ENCODE data around the gene NSG1.

Gene NSG1

DNA sequence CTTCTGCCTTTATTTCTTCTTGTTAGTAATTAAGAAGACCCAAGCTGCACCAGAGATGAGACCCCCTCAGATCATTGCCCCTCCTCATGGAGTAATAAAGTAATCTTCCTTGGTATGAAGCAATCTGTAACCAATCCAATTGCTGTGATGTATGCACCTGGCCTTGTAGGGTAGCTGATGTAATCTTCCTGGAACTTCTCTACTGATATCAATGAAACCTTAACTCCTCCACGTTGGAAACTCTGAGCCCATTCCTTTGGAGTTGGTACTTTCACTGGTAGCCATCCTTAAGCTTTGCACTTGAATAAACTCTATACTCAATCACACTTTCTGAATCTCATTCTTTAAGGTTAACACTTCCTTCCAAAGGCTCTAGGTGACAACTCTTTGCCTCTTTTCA lies 31.6 kb upstream of the NSG1 start:
- no peaks in the 10 kb centered on the region for H3K36me3 ChIP-seq (ENCODE audit: control insufficient read depth, insufficient read depth, low read length)
- no CpG with 5 or more reads among the region's 1 CpG for WGBS (ENCODE audit: insufficient coverage, insufficient read length)
- H3K4me1 ChIP-seq (ENCODE audit: control insufficient read depth, insufficient read depth, low read length): no peaks in the 10 kb centered on the region
- H3K4me3 ChIP-seq (ENCODE audit: low read length): no peak overlapping the region
- no peaks in the 10 kb centered on the region for H3K27me3 ChIP-seq (ENCODE audit: control insufficient read depth, insufficient read depth, low read length)
- no peak overlapping the region for H3K27ac ChIP-seq (ENCODE audit: low read length)
- DNase-seq (ENCODE audit: low read depth, low spot score): no peak
- H3K9me3 ChIP-seq (ENCODE audit: control insufficient read depth, insufficient read depth, low read length): no peaks in the 10 kb centered on the region

DNA sequence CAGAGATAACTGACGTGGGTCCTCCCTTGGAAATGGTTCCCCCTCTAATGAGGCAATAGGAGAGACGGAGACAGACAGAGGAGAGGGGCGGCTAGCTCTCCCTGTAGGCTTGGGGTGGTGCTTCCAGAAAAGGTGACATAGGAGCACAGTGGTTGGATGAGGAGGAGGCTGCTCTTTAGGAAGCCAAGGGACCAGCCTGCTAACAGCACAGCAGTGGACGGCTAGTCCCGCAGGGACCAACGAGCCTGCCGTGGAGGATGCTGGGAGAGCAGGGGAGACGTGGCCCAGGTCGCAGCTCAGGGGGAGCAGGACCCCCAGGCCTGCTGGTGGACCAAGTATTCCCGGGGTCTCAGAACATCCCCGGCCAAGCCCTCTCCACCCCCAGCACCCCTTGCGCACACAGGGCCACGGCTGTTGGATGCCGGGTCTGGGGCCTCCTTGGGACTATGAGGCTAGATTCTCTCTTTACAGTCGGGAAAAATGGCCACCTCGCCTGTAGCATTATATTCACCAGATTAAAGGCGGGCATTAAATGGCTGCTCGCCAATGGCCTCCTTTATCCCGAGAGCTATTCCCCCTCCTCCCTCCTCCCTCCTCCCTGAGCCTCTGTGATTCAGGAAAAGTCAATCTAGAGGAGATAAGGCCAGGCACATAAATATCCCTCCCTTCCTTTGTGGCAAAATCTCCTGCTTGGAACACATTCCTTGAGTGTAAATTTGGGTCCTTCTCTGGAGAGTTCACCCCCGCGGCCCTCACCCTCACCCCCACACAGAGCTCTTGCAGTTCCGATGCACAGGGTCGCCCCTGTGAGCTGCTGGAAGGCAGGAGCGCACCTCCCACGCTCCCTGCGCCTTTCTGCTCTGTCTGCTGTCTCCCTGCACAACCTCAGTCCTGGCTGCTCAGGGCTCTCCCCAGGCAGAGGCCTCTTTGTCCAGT lies 30.5 kb upstream of the NSG1 start:
- Histone ChIP-seq H3K27ac (ENCODE audit: low read length) (no peak overlapping the region), H3K27me3 (ENCODE audit: control insufficient read depth, insufficient read depth, low read length) (no peaks in the 10 kb centered on the region), H3K4me1 (ENCODE audit: control insufficient read depth, insufficient read depth, low read length) (no peaks in the 10 kb centered on the region), H3K4me3 (ENCODE audit: low read length) (no peak overlapping the region), H3K36me3 (ENCODE audit: control insufficient read depth, insufficient read depth, low read length) (no peaks in the 10 kb centered on the region), H3K9me3 (ENCODE audit: control insufficient read depth, insufficient read depth, low read length) (no peaks in the 10 kb centered on the region)
- DNase-seq (ENCODE audit: low read depth, low spot score): no peak
- no CpG with 5 or more reads among the region's 26 CpGs for WGBS (ENCODE audit: insufficient coverage, insufficient read length)

DNA sequence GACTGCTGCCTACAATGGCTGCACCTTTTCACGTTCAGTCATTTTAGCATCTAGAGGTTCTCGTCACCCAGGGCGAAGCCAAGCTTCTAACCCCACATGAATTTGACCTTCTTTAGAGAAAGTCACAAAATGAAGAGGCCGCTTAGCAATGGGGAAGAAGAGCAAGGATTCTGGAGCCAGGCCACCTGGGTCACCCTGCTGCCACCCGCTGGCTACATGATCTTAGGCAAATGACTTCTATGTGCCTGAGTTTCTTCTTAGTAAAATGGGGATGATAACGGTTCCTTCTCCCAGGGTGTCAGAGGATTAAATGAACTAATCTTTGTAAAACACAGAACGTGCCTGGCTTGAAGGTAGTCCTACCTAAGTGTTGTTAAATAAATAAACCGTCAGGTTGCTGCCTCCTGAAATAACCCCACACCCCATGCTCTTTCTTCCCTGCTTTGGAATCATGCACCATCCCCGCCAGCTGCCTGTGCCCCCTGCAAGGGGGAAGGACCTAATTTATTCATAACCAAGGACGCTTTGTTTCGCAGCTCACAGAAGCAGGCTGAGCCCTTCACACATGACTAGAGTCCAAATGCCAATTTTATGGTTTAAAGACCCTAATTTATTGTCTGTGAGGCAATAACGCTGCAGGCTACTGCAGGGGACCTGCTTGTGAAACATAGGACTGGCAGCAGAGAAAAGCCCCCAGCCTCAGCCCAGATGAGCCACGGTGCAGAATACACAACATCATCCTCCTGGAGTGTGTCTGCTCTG lies 28.6 kb upstream of the NSG1 start:
- no peak for DNase-seq (ENCODE audit: low read depth, low spot score)
- Histone ChIP-seq H3K27me3 (ENCODE audit: control insufficient read depth, insufficient read depth, low read length) (no peaks in the 10 kb centered on the region), H3K36me3 (ENCODE audit: control insufficient read depth, insufficient read depth, low read length) (no peaks in the 10 kb centered on the region), H3K4me1 (ENCODE audit: control insufficient read depth, insufficient read depth, low read length) (no peaks in the 10 kb centered on the region), H3K9me3 (ENCODE audit: control insufficient read depth, insufficient read depth, low read length) (no peaks in the 10 kb centered on the region), H3K27ac (ENCODE audit: low read length) (no peak overlapping the region), H3K4me3 (ENCODE audit: low read length) (no peak overlapping the region)
- no CpG with 5 or more reads among the region's 13 CpGs for WGBS (ENCODE audit: insufficient coverage, insufficient read length)

DNA sequence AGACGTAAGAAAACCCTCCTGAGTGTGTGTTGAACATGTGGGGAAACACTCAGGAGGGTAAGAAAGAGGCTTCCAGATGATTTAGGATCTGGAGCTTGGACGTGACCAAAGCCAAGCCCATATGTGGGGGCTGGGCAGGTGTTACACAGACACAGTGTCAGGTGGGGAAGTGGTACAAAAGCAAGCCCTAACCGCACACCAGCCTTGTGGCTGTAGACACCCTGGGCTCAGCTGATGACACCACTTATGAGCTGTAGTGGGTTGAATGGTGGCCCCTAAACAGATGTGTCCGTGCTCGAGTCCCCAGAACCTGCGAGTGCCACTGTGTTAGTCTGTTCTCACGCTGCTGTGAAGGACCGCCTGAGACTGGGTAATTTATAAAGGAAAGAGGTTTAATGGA lies 25.0 kb upstream of the NSG1 start:
- Histone ChIP-seq H3K4me3 (ENCODE audit: low read length) (no peak overlapping the region), H3K4me1 (ENCODE audit: control insufficient read depth, insufficient read depth, low read length) (no peaks in the 10 kb centered on the region), H3K27me3 (ENCODE audit: control insufficient read depth, insufficient read depth, low read length) (no peaks in the 10 kb centered on the region), H3K27ac (ENCODE audit: low read length) (no peak overlapping the region), H3K9me3 (ENCODE audit: control insufficient read depth, insufficient read depth, low read length) (no peaks in the 10 kb centered on the region), H3K36me3 (ENCODE audit: control insufficient read depth, insufficient read depth, low read length) (no peaks in the 10 kb centered on the region)
- no CpG with 5 or more reads among the region's 8 CpGs for WGBS (ENCODE audit: insufficient coverage, insufficient read length)
- DNase-seq (ENCODE audit: low read depth, low spot score): no peak

DNA sequence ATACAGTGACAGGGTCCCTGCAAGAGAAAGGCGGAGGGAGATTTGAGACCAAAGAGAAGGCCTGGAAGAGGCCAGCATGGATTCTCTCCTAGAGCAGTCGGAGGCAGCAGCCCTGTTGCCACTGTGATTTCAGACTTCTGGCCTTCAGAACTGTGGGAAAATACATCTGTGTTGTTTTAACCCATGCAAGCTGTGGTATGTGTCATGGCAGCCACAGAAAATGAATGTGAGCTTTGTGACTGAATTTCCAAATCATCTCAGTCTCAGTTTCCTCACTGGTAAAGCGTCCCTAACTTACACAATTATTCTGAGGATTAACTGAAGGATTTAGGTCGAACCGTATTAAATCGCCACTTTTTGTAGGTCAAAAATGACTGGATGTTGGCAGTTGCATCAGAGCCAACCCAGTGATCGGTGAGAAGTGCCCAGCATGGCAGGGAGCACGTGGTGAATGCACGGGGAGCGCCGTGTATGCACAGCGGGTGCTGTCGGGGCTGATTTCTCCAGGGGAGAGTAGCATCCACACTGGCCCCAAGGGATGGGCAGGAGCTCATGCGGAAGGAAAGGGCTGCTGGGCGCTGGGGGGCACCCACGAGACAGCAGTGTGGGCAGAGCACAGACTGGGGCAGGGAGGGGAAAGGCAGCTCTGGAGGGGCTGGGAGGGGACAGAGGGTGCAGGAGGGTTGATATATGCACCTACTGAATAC lies 23.8 kb upstream of the NSG1 start:
- H3K4me1 ChIP-seq (ENCODE audit: control insufficient read depth, insufficient read depth, low read length): no peaks in the 10 kb centered on the region
- H3K9me3 ChIP-seq (ENCODE audit: control insufficient read depth, insufficient read depth, low read length): no peaks in the 10 kb centered on the region
- WGBS (ENCODE audit: insufficient coverage, insufficient read length): no CpG with 5 or more reads among the region's 16 CpGs
- H3K4me3 ChIP-seq (ENCODE audit: low read length): no peak overlapping the region
- H3K27me3 ChIP-seq (ENCODE audit: control insufficient read depth, insufficient read depth, low read length): no peaks in the 10 kb centered on the region
- H3K27ac ChIP-seq (ENCODE audit: low read length): no peak overlapping the region
- no peak for DNase-seq (ENCODE audit: low read depth, low spot score)
- no peaks in the 10 kb centered on the region for H3K36me3 ChIP-seq (ENCODE audit: control insufficient read depth, insufficient read depth, low read length)

DNA sequence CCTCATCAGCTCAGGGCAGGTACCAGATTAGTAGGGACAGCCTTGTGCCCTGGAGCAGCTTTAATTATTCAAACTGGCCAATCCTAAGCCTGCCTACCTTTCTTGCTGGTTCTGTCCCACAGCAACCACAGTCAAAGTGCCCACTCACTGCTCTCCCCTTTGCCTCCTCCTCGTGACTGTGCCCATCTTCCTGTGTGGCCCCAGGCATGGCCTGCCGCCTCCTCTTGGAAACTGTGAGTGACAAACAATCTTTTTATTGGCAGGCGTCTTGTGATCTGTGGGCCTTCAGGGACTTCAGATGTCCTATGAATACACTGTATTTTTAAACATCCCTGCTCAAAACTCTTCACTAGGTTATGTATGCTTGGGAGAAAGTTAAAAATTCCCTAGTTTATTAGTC lies 22.8 kb upstream of the NSG1 start:
- no CpG with 5 or more reads among the region's 3 CpGs for WGBS (ENCODE audit: insufficient coverage, insufficient read length)
- Histone ChIP-seq H3K9me3 (ENCODE audit: control insufficient read depth, insufficient read depth, low read length) (no peaks in the 10 kb centered on the region), H3K36me3 (ENCODE audit: control insufficient read depth, insufficient read depth, low read length) (no peaks in the 10 kb centered on the region), H3K4me1 (ENCODE audit: control insufficient read depth, insufficient read depth, low read length) (no peaks in the 10 kb centered on the region), H3K4me3 (ENCODE audit: low read length) (no peak overlapping the region), H3K27me3 (ENCODE audit: control insufficient read depth, insufficient read depth, low read length) (no peaks in the 10 kb centered on the region), H3K27ac (ENCODE audit: low read length) (no peak overlapping the region)
- DNase-seq (ENCODE audit: low read depth, low spot score): no peak

DNA sequence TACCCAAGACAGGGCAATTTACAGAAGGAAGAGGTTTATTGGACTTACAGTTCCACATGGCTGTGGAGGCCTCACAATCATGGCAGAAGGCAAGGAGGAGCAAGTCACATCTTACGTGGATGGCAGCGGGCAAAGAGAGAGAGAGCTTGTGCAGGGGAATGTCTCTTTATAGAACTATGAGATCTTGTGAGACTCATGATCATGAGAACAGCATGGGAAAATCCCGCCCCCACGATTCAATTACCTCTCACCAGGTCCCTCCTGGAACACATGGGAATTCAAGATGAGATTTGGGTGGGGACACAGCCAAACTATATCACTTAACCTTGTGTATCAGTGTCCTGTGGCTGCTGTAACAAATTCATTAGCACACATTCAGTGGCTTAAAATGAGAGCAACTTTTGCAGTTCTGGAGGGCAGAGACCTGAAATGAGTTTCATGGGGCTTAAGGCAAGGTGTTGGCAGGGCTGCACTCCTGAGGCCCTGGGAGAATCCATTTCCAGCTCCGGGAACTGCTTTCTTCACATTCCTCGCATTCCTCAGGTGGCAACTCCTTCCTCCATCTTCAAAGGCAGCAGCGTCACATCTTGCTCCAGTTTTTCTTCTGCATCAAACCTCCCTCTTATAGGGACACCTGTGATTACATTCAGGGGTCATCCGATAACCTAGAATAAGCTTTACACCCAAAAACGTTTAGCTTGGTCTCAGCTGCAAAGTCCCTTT lies 22.3 kb upstream of the NSG1 start:
- H3K36me3 ChIP-seq (ENCODE audit: control insufficient read depth, insufficient read depth, low read length): no peaks in the 10 kb centered on the region
- no peak overlapping the region for H3K4me3 ChIP-seq (ENCODE audit: low read length)
- no peak overlapping the region for H3K27ac ChIP-seq (ENCODE audit: low read length)
- H3K27me3 ChIP-seq (ENCODE audit: control insufficient read depth, insufficient read depth, low read length): no peaks in the 10 kb centered on the region
- no CpG with 5 or more reads among the region's 9 CpGs for WGBS (ENCODE audit: insufficient coverage, insufficient read length)
- DNase-seq (ENCODE audit: low read depth, low spot score): no peak
- no peaks in the 10 kb centered on the region for H3K9me3 ChIP-seq (ENCODE audit: control insufficient read depth, insufficient read depth, low read length)
- no peaks in the 10 kb centered on the region for H3K4me1 ChIP-seq (ENCODE audit: control insufficient read depth, insufficient read depth, low read length)

DNA sequence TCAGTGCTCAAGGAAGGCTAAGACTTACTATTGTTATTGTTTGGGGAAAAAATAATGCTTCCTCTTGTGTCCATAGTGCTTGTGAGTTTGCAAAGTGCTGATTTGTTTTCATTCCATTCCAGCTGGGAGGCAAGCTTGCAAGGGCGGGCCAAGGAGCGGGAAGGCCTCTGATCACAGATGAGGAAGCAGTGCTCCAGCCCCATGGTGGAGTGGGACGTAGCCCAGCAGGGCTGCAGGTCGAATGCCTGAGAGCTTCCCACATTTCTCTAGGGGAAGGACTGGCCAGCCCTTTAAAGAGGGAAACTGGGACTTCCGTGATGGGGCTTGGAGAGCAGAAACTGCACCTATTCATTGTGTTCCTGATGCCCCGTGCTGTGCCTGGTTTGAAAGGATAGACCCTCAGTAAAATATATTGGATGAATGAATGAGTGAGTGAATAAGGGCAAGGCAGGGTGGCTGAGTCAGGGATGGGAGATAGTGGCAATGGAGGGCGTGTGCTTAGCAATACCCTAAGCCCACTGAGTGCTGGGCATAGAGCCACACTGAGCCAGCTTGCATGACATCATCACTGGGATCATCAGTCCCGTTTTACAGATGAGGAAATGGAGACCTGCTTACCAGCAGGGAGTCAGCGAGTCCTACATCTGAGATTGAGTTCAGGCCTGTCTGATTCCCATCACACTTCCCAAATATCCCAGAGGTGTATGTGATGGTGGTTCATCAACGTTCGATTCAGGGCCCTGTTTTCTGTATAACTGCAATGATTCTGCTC lies 17.9 kb upstream of the NSG1 start:
- Histone ChIP-seq H3K36me3 (ENCODE audit: control insufficient read depth, insufficient read depth, low read length) (no peaks in the 10 kb centered on the region), H3K27me3 (ENCODE audit: control insufficient read depth, insufficient read depth, low read length) (no peaks in the 10 kb centered on the region), H3K9me3 (ENCODE audit: control insufficient read depth, insufficient read depth, low read length) (no peaks in the 10 kb centered on the region), H3K4me1 (ENCODE audit: control insufficient read depth, insufficient read depth, low read length) (no peaks in the 10 kb centered on the region), H3K4me3 (ENCODE audit: low read length) (no peak overlapping the region), H3K27ac (ENCODE audit: low read length) (no peak overlapping the region)
- no peak for DNase-seq (ENCODE audit: low read depth, low spot score)
- no CpG with 5 or more reads among the region's 11 CpGs for WGBS (ENCODE audit: insufficient coverage, insufficient read length)

DNA sequence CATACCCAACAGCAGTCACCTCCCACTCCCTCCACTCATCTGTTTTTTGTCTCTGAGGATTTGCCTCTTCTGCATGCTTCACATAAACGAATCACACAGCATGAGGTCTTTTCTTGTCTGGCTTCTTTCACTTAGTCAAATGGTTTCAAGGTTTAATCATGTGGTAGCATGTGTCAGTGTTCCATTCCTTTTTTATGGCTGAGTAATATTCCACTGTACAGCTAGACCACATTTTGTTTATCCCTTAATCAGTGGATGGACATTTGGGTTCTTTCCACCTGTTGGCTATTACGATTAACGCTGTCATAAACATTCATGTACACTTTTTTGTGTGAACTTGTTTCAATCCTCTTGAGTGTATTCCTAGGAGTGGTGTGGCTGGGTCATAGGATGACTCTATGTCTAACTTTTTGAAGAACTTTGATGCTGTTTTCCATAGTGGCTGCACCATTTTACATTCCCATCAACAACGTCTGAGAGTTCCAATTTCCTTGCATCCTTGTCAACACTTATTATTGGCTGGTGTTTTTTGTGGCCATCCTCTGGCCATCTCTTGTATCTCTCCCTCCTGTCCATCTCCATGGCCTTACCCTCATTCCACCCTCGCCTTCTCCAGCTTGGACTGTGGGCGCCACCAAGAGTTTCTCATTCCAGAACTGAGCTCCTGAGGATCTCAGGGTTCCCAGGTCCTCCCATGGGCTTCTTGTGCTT lies 12.4 kb upstream of the NSG1 start:
- Histone ChIP-seq H3K27ac (ENCODE audit: low read length) (no peak overlapping the region), H3K36me3 (ENCODE audit: control insufficient read depth, insufficient read depth, low read length) (no peaks in the 10 kb centered on the region), H3K27me3 (ENCODE audit: control insufficient read depth, insufficient read depth, low read length) (no peaks in the 10 kb centered on the region), H3K4me3 (ENCODE audit: low read length) (no peak overlapping the region), H3K9me3 (ENCODE audit: control insufficient read depth, insufficient read depth, low read length) (no peaks in the 10 kb centered on the region), H3K4me1 (ENCODE audit: control insufficient read depth, insufficient read depth, low read length) (no peaks in the 10 kb centered on the region)
- WGBS (ENCODE audit: insufficient coverage, insufficient read length): no CpG with 5 or more reads among the region's 6 CpGs
- no peak for DNase-seq (ENCODE audit: low read depth, low spot score)
